ENCODE measurements around the gene TMPRSS6.
"Not testable (repeated sequence)": the region's sequence is repeated elsewhere in the genome, so short reads cannot be mapped to it uniquely, and the experiment has no call there.

The TMPRSS6 gene

GRCh38 chr22:37084385-37084784 lies 25.1 kb downstream of the TMPRSS6 start:
- no peak for DNase-seq

GRCh38 chr22:37083914-37084313 lies 25.6 kb downstream of the TMPRSS6 start:
- DNase-seq, result no peak

- peak; percentile 53 for DNase-seq
Observed at GRCh38 chr22:37082251-37082873, 27.2 kb downstream of the TMPRSS6 start.

- DNase-seq, result no peak
Observed at GRCh38 chr22:37080838-37081237, 28.7 kb downstream of the TMPRSS6 start.

- DNase-seq, result peak; percentile 50
Observed at GRCh38 chr22:37080438-37080837, 29.1 kb downstream of the TMPRSS6 start.

- peak; percentile 88 for DNase-seq
Observed at GRCh38 chr22:37079668-37080171, 29.8 kb downstream of the TMPRSS6 start.

GRCh38 chr22:37079158-37079557 lies 30.4 kb downstream of the TMPRSS6 start:
- no peak for DNase-seq

- DNase-seq, result peak; percentile 87
Observed at GRCh38 chr22:37077802-37078448, 31.6 kb downstream of the TMPRSS6 start.

- no peak for DNase-seq
Observed at GRCh38 chr22:37075822-37076433, 33.6 kb downstream of the TMPRSS6 start.

- no peak for DNase-seq
Observed at GRCh38 chr22:37075046-37075445, 34.5 kb downstream of the TMPRSS6 start.

GRCh38 chr22:37074537-37074936 lies 35.0 kb downstream of the TMPRSS6 start:
- no peak for DNase-seq

- DNase-seq, result no peak
Observed at GRCh38 chr22:37072673-37073072, 36.8 kb downstream of the TMPRSS6 start.

GRCh38 chr22:37071850-37072592 lies 37.5 kb downstream of the TMPRSS6 start:
- DNase-seq, result not testable (repeated sequence)

- DNase-seq, result no peak
Observed at GRCh38 chr22:37070744-37071143, 38.8 kb downstream of the TMPRSS6 start.

GRCh38 chr22:37070334-37070733 lies 39.2 kb downstream of the TMPRSS6 start:
- DNase-seq, result no peak

- DNase-seq, result no peak
Observed at GRCh38 chr22:37069719-37070118, 39.8 kb downstream of the TMPRSS6 start.

GRCh38 chr22:37069319-37069718 lies 40.2 kb downstream of the TMPRSS6 start:
- no peak for DNase-seq

- DNase-seq, result no peak
Observed at GRCh38 chr22:37068859-37069258, 40.7 kb downstream of the TMPRSS6 start.

GRCh38 chr22:37067428-37067827 lies 42.1 kb downstream of the TMPRSS6 start:
- DNase-seq, result no peak

GRCh38 chr22:37065961-37066360 lies 43.6 kb downstream of the TMPRSS6 start:
- DNase-seq, result no peak

GRCh38 chr22:37065180-37065579 lies 44.3 kb downstream of the TMPRSS6 start:
- DNase-seq, result no peak

- DNase-seq, result no peak
Observed at GRCh38 chr22:37064553-37064952, 45.0 kb downstream of the TMPRSS6 start.

All from activated CD4-positive, alpha-beta T cell treated with anti-CD3 and anti-CD28 coated beads, Interleukin-2, amount 50 U/mL, for 16 hours (primary cell).